Activated naive CD4-positive, alpha-beta T cell (primary cell): Measurements from ENCODE around the gene SCN9A.
"Not testable (repeated sequence)": the region's sequence is repeated elsewhere in the genome, so short reads cannot be mapped to it uniquely, and the experiment has no call there.

Experiments used
- DNase-seq, 4 experiments: peaks; one replicate each; lab custom pipeline; 2025; lab: John Stamatoyannopoulos, UW

Gene SCN9A

DNA sequence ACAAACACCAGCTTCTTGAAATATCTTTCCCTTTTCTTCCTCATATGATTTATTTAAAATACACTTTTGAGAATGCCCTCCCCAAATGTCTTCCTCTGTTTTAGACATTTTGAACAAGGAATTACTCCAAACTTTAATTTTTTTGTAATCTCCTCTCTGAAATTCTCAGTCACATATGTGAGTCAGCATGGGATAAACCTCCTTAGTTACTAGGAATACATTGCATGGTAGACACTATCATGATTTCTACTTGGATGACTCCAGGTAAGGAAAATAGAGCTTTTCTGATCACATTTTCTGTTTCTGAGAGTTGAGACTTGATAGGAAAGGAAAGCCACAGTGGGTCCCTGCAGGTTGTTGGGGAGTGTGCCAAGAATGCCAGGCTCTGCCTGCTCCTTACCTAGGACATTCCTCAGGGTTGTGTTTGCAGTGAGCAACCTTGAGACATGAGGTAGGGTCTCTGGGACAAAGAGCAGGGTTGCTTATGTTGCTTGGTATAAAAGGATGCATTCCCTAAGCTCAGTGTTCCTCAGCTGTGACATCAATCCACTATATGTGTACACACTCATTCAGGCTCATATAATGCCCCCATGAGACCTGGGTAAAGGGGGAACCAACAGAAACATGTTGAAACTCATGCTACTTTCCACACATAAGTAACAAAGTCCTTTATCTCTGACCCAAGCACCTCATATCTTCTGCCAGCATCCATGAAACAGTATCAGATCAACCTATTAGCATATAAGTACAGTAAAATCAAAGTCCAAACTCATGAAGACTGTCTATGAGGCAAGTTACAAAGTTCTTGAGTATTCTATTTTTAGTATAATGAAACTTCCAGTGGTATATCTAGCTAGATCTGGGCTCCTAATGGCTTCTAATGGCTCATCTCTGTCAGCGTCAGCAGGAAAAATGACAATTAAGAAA, 135.1 kb downstream of the SCN9A start:
- no peak for DNase-seq

DNA sequence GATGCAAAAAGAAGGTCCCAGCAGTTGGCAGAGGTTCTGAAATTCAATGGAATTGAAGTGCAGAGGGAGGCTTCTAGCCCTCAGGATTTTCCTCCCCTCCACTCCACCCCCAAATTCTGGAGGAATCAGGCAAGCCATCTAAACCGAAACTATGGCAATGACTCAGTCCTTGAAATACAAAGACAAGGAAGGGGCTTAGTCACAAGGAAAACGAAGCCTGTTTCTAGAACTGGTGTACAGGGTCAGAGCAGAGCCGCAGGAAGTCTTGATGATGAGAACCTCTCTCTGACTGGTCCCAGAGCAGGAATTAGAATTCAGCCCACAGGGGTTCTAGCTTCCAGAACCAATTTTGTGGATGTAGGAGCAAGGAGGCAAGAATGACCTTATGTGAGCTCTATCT, 136.2 kb downstream of the SCN9A start:
- DNase-seq: no peak

DNA sequence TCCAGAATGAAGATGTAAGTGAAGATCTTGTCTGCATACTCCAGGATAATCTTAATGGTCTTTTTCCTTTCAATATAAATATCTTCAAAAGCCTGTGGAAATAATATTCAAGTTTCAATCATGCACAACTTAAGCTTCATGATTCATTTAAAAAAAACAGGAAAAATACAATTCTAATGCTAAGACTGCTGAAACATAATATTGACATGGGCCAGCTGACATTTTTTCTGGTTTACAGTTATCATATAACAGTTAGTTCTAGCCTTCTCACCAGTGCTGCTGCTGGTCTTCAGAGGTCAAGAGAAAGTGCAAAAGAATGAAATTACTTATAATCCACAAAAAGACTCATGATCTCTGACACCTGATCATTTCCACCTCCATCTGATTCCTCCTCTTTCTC, 137.6 kb downstream of the SCN9A start:
- DNase-seq: no peak

DNA sequence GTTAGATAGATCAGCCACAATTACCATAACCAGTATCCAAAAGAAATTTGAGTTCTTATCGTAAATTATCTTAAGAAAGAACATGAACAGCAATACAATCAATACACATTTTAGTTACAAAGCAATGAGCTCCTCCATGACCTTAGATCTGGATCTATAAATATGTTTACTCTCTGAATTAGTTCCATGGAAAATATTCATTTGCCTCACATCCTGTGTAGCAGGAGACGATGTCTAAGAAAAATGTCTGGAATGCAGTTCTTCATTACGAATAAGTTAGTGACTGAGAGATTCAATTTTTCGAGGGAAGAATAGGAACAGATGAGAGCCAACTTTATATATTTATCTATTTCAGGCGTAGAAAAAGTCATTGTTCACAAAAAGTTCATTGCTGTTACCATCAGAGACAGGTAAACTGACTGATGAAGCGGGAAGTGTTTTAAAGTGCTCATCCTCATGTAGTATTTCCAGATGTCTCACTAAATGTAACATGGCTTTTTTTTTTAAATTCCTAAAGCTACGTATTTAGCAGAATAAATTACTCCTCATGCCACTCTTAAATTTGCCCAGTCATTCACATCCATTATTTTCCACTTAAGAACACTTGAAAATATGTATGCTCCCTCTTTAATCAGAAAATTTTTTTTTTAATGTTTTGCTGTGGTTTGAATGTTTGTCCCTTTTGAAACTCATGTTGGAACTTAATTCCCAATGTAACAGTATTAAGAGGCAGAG, 141.5 kb downstream of the SCN9A start:
- no peak for DNase-seq

DNA sequence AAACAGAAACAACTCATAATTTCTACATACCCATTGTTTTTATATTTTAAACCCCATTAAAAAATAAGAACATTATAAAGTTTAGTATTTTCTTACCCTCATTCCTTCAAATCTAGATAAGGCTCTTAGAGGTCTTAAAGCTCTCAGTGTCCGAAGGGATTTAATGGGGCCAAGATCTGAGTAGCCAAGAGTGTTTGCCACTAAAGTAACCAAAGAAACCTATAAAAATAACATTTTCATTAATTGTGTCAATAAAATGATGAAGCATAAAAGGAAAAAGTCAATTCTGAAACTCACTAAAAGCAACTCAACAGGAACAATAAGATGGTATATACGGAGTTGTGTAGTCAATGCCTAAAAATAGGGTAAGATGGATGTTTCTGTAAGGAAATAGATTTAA, 142.5 kb downstream of the SCN9A start:
- DNase-seq: no peak

DNA sequence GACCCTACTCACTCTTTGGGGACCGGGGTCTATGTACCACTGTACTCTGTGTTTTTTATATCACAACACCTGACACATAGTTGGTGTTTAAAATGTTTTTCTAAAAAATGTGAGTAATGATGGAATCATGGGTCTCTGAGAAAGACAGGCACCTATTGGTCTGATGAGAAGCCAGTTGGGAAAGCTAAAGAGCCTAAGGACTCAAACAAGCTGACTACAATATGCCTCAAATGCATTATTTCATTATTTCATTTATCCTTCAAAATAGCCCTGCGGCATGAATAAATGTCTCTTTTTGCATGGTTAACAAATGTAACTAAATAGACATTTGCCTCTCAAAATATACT, 145.0 kb downstream of the SCN9A start:
- DNase-seq: no peak

DNA sequence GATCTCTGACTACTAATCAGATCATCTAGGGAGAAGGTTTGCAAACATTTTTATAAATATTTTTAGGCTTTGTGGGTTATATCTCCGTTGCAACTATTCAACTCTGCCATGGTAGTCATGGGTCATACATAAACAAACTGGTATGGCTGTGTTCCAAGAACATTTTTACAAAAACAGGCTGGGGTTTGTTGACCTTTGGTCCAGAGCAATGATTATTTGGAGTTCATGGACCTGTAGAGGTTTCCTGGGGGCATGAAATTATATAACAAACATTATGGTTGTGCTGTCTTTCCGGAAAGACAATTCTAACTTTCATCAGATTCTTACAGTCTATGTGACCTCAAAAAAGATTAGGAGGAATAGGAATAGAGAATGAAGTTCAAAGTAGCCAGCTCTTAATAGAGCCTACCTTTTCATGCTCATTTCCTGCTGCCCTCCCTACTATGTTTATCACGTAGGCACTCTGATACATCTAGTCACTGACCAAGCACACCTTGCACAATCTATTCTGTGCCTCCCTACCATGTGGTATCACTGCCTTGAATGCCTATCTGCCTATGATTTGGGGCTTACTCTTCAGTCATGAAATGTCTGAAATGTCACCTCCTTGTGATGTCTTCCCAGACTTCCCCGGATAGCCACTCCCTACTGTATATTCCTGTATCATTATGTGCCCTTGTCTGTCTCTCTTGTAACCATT, 145.6 kb downstream of the SCN9A start:
- no peak for DNase-seq

DNA sequence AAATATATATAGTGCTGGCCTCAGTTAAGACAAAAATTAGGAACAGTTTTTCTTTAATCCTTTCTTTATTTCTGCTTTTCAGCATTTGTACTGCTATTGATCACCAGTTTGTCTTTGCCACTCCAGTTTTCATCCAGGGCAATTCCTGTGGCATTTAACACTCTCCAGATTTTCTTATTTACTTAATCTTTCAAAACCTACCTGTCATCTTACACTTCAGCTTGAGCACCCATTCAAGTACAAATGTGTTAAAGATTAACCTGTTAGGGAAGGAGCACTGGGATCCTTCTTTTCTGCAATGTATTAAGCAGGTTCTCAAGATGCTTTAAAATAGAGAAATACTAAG, 146.1 kb downstream of the SCN9A start:
- no peak for DNase-seq

DNA sequence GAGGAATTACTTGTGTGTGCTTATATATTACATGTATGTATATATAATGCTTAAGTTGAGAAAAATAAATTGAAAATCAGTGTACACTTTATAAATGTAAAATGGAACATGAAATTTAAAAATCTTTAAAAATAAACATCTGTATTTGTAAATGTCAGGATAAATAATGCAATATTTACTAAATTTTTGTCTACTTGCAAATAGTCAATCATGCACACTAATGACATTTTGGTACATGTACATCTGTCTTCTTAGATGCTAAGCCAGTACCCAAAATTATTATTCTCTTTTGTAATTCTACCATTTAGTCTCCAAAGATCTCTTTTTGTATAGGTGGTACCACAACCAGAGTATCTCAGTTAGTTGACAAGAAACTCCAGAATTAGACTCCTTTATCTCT, 151.5 kb downstream of the SCN9A start:
- no peak for DNase-seq

DNA sequence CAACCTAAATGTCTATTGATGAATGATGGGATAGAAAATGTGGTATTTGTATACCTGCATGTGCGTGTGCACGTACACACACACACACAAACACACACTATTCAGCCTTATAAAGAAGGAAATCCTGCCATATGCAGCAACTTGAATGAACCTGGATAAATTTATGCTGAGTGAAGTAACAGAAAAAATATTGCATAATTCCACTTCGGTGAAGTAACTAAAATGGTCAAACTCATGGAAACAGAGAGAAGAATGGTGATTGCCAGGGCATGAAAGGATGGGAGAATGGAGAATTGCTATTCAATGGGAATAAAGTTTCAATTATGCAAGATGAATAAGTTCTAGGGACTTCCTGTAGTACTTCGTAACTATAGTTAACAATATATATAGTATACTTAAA, 152.4 kb downstream of the SCN9A start:
- DNase-seq: no peak

DNA sequence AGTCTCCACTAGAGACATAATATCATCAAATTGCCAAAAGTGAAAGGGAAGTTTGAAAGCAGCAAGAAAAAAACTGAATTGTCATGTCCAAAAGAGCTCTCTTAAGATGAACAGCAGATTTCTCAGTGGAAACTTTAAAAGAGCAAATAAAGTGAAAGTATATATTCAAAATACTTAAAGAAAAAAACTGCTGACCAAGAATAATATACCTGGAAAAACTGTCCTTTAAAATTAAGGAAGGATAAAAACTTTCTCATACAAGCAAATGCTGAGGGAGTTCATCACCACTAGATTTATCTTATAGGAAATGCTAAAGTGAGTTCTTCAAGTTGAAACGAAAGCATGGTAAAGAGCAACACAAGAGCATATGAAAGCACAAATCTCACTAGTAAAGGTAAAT, 164.7 kb downstream of the SCN9A start:
- DNase-seq: no peak

DNA sequence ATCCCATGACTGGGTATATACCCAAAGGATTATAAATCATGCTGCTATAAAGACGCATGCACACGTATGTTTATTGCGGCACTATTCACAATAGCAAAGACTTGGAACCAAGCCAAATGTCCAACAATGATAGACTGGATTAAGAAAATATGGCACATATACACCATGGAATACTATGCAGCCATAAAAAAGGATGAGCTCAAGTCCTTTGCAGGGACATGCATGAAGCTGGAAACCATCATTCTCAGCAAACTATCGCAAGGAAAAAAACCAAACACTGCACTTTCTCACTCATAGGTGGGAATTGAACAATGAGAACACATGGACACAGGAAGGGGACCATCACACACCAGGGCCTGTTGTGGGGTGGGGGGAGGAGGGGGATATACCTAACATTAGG, 165.8 kb downstream of the SCN9A start:
- not testable (repeated sequence) for DNase-seq

DNA sequence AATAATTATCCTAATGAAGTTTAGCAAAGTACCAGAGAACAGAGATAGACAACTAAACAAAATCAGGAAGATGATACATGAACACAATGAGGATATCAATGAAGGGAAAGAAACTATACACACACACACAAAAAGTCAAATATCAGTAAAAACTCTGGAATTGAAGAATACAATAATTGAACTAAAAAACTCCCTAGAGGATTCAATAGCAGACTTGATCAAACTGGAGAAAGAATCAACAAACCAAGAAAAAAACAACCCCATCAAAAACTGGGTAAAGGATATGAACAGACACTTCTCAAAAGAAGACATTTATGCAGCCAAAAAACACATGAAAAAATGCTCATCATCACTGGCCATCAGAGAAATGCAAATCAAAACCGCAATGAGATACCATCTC, 166.4 kb downstream of the SCN9A start:
- not testable (repeated sequence) for DNase-seq

DNA sequence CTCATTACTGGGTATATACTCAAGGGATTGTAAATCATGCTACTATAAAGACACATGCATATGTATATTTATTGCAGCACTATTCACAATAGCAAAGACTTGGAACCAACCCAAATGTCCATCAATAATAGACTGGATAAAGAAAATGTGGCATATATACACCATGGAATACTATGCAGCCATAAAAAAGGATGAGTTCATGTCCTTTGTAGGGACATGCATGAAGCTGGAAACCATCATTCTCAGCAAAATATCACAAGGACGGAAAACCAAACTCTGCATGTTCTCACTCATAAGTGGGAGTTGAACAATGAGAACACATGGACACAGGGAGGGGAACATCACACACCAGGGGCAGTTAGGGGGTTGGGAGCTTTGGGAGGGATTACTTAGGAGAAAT, 169.6 kb downstream of the SCN9A start:
- DNase-seq: not testable (repeated sequence)

DNA sequence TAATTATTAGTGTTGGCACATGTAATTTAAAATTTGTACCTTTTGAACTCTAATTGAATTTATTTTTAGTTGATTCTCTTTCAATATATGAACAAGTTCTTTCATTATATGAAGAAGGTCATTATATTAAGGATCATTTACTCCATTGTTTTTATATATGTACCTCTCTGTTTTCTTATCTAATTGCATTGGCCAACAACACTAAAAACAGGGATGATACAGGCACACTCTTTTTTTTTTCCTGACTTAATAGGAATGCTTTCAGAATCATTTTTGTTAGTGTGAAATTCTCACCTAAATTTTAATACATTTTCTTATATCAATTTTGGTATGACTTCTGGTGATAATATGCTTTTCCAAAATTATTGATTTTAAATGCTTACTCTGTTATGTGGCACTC, 173.0 kb downstream of the SCN9A start:
- no peak for DNase-seq

DNA sequence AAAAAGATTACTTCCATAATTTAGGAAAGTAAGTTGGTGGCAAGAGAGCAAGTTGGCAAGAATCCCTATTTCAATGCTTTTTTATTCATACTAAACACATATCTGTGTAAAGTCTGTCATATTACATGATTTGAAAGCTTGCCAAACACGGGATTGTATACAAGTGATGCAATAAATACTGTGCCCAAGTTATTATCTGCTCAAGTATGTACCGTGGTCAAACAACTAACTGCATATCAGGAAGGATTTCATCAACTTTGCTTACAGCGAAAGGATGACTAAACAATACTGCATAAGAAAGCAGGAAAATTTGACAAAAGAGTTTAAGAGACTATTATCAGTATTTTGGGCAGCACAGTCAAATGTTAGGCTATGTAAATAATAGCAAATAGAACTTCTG, 178.3 kb downstream of the SCN9A start:
- no peak for DNase-seq

DNA sequence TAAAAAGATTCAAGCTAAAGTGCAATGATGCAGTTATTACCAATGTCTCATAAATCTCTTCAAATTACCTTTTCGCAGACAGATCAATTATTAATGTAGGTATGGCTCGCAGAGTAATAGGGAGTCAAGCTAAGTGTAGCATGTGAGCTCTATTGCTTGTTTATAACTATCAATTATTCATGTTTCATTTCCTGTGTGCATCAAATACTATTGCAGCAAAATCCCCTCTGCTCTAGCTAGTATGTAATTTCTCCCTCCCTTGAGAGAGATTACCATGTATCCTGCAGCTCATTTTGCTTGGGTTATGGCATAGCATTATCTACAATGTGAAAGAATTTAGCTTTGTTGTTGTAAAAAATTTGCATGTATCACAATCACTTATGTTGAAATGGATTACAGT, 182.3 kb downstream of the SCN9A start:
- no peak for DNase-seq

DNA sequence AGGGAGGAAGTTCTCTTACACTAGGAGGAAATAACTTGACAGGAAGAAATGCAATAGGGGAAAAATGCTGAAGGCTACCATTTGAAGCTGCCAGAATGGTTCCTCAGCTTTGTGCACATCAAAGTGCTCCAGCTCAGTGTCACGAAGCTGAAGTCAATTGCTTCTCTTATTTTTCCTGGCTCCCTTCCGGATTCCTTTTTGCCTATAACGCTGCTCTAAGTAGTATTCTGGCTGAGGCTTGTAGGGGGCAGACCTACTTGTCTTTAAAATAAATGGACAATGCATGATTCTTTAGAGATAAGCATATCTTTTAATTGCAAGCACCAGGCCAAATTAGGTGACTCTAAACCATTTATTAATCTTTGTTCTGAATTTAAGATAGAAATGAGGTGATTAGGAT, 187.7 kb downstream of the SCN9A start:
- no peak for DNase-seq

DNA sequence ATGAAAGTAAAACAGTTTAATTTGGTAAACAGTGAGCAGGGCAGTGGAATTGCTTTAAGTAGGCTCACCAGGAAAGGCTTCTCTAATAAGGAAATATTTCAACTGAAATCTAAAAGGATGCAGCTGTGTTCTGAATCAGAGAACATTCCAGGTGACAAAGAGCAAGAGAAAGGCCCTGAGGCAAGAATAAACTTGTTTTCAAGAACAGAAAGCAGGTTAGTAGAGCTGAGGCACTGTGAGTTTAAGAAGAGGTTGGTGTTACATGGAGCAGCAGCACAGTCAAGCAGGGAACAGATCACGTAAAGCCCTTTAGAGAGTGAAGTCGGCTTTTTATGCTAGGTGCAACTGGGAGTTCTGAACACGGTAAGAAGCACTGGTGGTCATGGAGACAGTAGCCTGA, 191.0 kb downstream of the SCN9A start:
- no peak for DNase-seq

DNA sequence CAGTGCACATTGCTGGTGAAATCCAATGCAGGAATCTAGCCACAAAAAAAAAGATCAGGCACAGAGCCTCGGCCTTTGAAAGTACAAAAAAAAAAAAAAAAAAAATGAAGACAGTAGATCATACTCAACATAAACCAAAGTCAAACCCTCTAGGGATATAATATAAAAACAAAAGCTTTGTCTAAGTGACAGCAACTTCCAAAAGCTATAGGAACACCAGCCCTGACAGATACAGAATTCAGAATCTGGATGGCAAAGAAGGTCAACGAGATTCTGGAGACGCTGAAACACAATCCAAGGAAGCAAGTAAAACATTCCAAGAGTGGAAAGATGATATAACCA, 194.0 kb downstream of the SCN9A start:
- DNase-seq: no peak

DNA sequence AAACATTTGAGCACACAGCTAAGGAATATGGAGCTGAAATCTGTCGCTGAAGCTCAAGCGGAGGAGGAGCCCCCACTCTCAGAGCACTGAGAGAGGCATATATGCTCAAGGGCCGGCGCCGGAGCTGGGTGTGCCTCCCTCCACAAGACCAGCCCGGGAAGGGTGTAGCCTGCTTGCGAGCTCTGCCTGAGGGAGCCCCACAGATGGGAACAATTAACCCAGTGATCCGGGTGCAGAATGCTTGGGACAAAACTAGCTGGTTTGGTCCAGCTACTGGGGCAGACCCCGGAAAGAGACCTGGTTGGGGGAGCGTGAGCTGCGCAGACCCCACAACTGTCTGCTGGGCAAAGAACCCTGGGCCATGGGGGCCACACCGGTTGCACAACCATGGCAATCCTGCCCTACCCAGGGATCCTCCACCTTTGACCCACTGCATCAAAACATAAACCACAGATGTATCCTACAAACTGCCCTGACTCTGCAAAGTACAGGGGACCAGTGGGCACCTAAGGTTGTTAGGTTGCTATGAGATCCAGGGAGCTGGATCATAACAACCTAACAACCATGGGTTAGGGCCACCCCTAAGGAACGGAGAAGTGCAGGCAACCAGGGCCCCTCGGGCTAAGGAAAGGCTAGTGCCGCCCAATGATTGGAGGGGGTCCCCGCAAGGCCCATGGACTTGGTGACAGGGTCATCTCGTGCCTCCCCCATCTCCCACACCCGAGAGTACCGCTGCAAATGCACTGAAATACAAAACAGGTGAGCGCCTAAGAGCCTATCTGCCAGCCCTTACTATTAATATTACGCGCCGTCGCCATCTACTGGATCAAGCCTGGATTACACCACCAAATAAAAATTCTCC, 194.6 kb downstream of the SCN9A start:
- DNase-seq: no peak

DNA sequence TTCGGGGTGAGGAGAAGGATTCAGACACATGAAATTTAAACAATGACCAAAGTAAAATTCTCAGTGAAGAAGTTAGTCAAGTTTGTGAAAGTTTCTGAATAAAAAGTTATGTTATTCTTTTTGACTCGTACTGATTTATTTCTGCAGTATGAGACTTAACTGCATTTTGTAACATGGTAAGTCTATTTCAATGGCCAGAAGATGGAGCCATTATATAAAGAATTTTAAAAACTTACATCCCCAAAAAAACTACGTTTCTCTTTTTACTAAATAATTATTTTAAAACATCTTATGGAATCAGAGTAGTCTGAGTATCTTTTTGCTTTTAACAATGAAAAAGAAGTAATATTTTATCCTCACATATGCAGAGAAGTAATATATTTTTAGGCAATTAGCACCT, 196.5 kb downstream of the SCN9A start:
- DNase-seq: no peak
